ENCODE measurements around the gene FAM131B.

The FAM131B gene

GRCh38 chr7:143341842-143342241, 20.7 kb downstream of the FAM131B start:
- Histone ChIP-seq H3K9ac (ENCODE audit: low read length) (no peak overlapping the region), H3K27ac (ENCODE audit: low read depth, low read length) (no peak overlapping the region), H3K4me1 (ENCODE audit: control insufficient read depth, insufficient read depth, low read length) (no peaks in the 10 kb centered on the region), H3K27me3 (ENCODE audit: control insufficient read depth, insufficient read depth, low read length) (no peaks in the 10 kb centered on the region), H3K36me3 (ENCODE audit: control insufficient read depth, insufficient read depth, low read length) (no peaks in the 10 kb centered on the region), H3K4me3 (ENCODE audit: low read length) (no peak overlapping the region)

DNA sequence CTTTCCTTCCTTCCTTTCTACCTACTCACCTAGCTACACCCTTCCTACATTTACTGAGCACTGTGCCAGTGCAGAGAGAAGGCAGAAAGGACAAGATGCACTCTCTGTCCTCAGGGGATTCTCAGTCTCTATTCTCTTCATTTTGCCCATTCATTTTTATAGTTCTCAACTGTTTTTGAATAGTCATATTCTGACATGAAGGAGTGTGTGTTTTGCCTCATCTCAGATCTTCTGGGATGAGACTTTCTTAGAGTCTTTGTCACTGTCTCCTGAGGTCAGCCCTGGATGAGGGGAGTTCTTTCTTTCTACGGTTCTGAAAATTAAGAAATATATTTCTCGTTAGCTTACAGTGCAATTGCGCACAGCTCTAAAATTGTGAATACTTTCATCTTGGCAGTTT, 25.3 kb downstream of the FAM131B start:
- no peaks in the 10 kb centered on the region for H3K4me1 ChIP-seq (ENCODE audit: control insufficient read depth, insufficient read depth, low read length)
- H3K9ac ChIP-seq (ENCODE audit: low read length), result no peak overlapping the region
- no peak overlapping the region for H3K4me3 ChIP-seq (ENCODE audit: low read length)
- no peak overlapping the region for H3K27ac ChIP-seq (ENCODE audit: low read depth, low read length)
- no peaks in the 10 kb centered on the region for H3K27me3 ChIP-seq (ENCODE audit: control insufficient read depth, insufficient read depth, low read length)
- H3K36me3 ChIP-seq (ENCODE audit: control insufficient read depth, insufficient read depth, low read length), result no peaks in the 10 kb centered on the region

DNA sequence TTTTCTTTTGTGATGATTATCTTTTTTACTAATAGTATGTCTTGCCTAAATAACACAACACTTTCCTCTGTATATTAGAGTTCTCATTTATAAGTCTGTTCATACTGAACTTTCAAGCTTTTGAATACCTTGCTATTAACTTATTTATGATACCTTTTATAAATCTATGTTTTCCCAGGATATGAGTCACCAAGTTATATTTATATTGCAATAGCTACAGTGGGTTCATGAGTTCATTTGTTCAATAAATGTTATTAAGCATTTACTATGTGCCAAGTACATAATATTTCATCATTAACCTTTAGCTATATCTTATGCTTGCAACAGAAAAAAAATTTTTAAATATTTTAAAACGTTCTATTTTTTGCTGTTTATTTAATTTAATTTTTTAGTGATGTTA, 28.3 kb downstream of the FAM131B start:
- Histone ChIP-seq H3K27me3 (ENCODE audit: control insufficient read depth, insufficient read depth, low read length) (no peaks in the 10 kb centered on the region), H3K9ac (ENCODE audit: low read length) (no peak overlapping the region), H3K27ac (ENCODE audit: low read depth, low read length) (no peak overlapping the region), H3K36me3 (ENCODE audit: control insufficient read depth, insufficient read depth, low read length) (no peaks in the 10 kb centered on the region), H3K4me3 (ENCODE audit: low read length) (no peak overlapping the region), H3K4me1 (ENCODE audit: control insufficient read depth, insufficient read depth, low read length) (no peaks in the 10 kb centered on the region)

DNA sequence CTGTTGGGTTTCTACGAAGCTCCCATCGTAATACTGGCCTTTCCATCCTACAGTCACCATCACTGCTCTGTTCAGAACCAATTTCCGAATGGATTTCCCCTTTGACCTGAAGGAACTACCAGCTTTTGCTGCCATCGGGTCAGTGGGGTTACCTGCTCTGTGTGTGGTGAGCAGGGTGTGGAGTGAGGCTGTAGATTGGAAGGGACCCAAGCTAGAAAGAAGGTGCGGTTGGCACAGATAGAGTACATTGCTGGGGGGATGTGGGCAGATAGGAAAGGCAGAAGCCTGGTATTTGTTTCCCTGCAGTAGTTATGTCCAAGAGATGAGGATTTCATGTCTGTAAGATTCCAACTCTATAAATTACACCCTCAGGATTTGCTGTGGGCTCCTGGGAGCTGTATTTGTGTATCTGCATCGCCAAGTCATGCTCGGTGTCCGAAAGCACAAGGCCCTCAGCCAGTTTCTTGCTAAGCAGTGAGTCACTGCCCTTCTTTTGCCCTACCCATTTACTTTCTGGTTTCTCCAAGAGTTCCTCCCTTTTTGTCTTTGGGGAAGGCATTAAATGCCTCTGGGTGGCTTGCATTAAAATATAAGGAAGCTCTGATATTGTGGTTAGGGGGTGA, 31.2 kb downstream of the FAM131B start:
- Histone ChIP-seq H3K27me3 (ENCODE audit: control insufficient read depth, insufficient read depth, low read length) (no peaks in the 10 kb centered on the region), H3K4me1 (ENCODE audit: control insufficient read depth, insufficient read depth, low read length) (no peaks in the 10 kb centered on the region), H3K36me3 (ENCODE audit: control insufficient read depth, insufficient read depth, low read length) (no peaks in the 10 kb centered on the region), H3K9ac (ENCODE audit: low read length) (no peak overlapping the region), H3K4me3 (ENCODE audit: low read length) (no peak overlapping the region), H3K27ac (ENCODE audit: low read depth, low read length) (peak overlapping the region; percentile 17)

DNA sequence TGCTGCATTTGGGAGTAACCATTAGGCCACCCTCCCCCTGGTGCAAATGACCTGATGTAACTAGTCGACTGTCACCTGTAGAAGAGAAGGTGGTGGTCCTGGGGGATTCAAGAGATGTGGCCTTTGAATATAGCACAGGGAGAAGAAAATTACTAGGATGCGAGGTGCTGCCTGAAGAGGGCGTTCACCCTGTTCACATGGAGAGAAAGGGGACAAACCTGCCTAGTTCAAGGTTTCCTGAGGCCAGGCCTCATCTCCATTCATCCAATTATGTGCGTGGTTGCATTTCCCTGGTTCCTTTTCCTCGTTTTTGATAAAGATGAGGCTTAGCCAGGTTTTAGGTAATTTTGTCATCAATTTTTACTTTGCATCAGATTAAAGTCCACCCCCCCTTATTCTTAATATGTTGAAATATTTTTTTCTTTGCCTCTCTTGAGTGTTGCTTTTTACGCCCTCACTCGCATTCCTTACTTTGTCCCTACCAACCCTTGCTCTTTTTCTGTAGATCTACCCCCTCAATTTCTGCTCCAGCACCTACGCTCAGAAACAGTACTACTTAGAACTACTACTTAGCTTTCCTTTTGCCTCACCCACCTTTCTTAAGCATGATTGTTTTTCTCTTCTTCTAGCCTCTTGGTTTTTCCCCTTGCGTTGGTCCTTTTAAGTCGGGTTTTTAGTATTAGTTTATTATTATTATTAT, 32.9 kb downstream of the FAM131B start:
- Histone ChIP-seq H3K36me3 (ENCODE audit: control insufficient read depth, insufficient read depth, low read length) (no peaks in the 10 kb centered on the region), H3K4me1 (ENCODE audit: control insufficient read depth, insufficient read depth, low read length) (no peaks in the 10 kb centered on the region), H3K9ac (ENCODE audit: low read length) (no peak overlapping the region), H3K27me3 (ENCODE audit: control insufficient read depth, insufficient read depth, low read length) (no peaks in the 10 kb centered on the region), H3K4me3 (ENCODE audit: low read length) (no peak overlapping the region), H3K27ac (ENCODE audit: low read depth, low read length) (no peak overlapping the region)

- Histone ChIP-seq H3K27ac (ENCODE audit: low read depth, low read length) (no peak overlapping the region), H3K4me3 (ENCODE audit: low read length) (no peak overlapping the region)
Measured at GRCh38 chr7:143327903-143328302, 34.6 kb downstream of the FAM131B start.

DNA sequence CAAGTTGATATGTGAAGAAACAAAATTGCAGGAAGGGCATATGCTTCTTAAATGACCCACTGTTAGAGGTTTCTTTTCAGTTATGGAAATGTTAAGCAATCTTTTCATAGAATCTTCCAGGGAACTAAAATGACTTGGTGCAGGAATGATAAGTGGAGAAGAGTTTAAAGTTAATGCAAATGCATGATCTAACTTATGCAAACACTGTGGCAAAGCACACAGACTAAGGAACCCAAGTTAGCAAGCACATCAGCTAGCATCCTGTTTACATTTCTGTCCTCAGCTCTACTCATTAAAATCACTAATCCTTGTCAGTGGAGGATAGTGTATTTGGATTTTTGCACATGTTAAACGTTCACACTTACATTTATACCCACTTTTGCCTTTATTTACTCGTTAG, 37.3 kb downstream of the FAM131B start:
- no peak overlapping the region for H3K27ac ChIP-seq (ENCODE audit: low read depth, low read length)
- H3K4me1 ChIP-seq (ENCODE audit: control insufficient read depth, insufficient read depth, low read length), result no peaks in the 10 kb centered on the region
- H3K4me3 ChIP-seq (ENCODE audit: low read length), result no peak overlapping the region
- no peaks in the 10 kb centered on the region for H3K27me3 ChIP-seq (ENCODE audit: control insufficient read depth, insufficient read depth, low read length)
- no peaks in the 10 kb centered on the region for H3K36me3 ChIP-seq (ENCODE audit: control insufficient read depth, insufficient read depth, low read length)
- H3K9ac ChIP-seq (ENCODE audit: low read length), result no peak overlapping the region

More at GRCh38 chr7:143327903-143328302, 34.6 kb downstream of the FAM131B start:
- no peak overlapping the region for H3K9ac ChIP-seq (ENCODE audit: low read length)
- H3K36me3 ChIP-seq (ENCODE audit: control insufficient read depth, insufficient read depth, low read length), result no peaks in the 10 kb centered on the region
- H3K4me1 ChIP-seq (ENCODE audit: control insufficient read depth, insufficient read depth, low read length), result no peaks in the 10 kb centered on the region
- no peaks in the 10 kb centered on the region for H3K27me3 ChIP-seq (ENCODE audit: control insufficient read depth, insufficient read depth, low read length)

DNA sequence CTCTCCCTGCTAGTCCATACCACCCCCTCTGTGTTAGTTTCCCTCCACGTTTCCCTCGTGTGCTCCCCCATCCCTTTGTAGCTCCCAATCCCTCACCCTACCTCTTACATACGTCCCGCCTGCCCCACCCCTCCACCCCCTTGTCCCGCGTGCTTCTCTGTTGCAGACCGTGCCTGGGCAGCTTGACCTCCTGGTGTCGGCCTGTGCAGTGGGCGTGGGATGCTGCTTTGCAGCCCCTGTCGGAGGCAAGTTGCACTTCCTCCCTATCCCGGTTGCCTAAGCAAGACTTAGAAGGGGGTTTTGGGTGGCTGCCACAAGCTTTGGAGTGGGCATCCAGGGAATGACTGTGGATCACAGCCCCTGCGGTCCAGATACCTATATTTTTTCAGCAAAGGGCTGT, 38.9 kb downstream of the FAM131B start:
- Histone ChIP-seq H3K9ac (ENCODE audit: low read length) (no peak overlapping the region), H3K27me3 (ENCODE audit: control insufficient read depth, insufficient read depth, low read length) (no peaks in the 10 kb centered on the region), H3K4me1 (ENCODE audit: control insufficient read depth, insufficient read depth, low read length) (no peaks in the 10 kb centered on the region), H3K4me3 (ENCODE audit: low read length) (no peak overlapping the region), H3K27ac (ENCODE audit: low read depth, low read length) (no peak overlapping the region), H3K36me3 (ENCODE audit: control insufficient read depth, insufficient read depth, low read length) (no peaks in the 10 kb centered on the region)

DNA sequence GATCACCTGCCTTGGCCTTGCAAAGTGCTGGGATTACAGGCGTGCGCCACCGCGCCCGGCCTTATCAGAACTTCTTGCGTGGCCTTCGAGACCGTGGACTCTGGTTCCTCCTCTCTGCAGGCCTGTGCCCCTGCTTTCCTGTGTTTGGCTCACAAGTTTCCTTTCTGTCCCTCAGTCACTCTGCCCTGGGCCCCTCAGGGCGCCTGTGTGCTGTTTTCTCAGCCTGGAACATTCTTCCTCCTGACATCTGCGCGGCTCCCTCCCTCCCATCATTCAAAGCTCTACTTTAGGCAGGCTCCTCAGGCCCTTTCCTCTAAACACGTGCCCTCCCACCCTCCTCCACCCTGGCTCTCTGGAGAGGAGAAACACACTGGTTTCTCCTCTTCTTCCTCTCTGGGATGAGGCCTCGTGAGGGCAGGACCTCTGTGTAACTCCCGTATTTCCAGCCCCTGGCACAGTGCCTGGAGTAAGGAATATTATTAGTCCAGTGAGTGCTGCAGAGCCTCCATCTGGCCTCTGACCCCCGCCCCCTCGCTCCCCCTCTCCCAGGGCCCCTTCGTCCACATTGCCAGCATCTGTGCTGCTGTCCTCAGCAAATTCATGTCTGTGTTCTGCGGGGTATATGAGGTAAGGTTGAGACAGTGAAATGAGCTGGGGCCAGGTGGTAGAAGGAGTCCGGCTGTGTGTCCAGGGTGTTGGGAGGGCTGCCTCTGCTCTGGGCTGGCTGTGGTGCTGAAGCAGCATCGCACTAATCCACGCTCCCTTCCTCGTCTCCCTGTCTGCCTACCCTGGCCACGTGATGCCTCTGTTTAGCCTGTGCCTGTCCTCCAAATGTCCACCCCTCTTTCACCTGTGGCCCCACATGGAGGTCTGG, 39.5 kb downstream of the FAM131B start:
- H3K4me3 ChIP-seq (ENCODE audit: low read length), result no peak overlapping the region
- H3K27ac ChIP-seq (ENCODE audit: low read depth, low read length), result no peak overlapping the region

GRCh38 chr7:143321734-143322133, 40.8 kb downstream of the FAM131B start:
- H3K4me1 ChIP-seq (ENCODE audit: control insufficient read depth, insufficient read depth, low read length), result no peaks in the 10 kb centered on the region
- H3K4me3 ChIP-seq (ENCODE audit: low read length), result no peak overlapping the region
- no peak overlapping the region for H3K9ac ChIP-seq (ENCODE audit: low read length)
- no peak overlapping the region for H3K27ac ChIP-seq (ENCODE audit: low read depth, low read length)
- H3K36me3 ChIP-seq (ENCODE audit: control insufficient read depth, insufficient read depth, low read length), result no peaks in the 10 kb centered on the region
- no peaks in the 10 kb centered on the region for H3K27me3 ChIP-seq (ENCODE audit: control insufficient read depth, insufficient read depth, low read length)

More for the DNA sequence above, 39.5 kb downstream of the FAM131B start:
- H3K36me3 ChIP-seq (ENCODE audit: control insufficient read depth, insufficient read depth, low read length), result no peaks in the 10 kb centered on the region
- H3K4me1 ChIP-seq (ENCODE audit: control insufficient read depth, insufficient read depth, low read length), result no peaks in the 10 kb centered on the region
- no peaks in the 10 kb centered on the region for H3K27me3 ChIP-seq (ENCODE audit: control insufficient read depth, insufficient read depth, low read length)
- no peak overlapping the region for H3K9ac ChIP-seq (ENCODE audit: low read length)

DNA sequence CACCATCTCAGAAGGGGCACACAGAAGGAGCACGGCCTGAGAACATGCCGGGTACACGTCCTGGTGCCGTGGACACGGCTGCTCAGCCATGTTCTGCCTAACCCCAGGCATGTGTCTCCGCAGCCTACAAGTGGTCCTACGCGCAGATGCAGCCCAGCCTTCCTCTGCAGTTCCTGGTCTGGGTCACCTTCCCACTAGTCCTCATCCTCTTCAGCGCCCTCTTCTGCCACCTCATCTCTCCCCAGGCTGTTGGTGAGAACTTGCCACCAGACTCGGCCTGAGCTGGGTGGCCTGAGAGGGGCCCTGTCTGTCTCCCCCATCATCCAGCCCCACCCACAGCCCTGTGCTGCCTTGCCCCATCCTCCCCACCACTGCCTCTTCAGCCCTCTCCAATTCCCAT, 41.3 kb downstream of the FAM131B start:
- Histone ChIP-seq H3K36me3 (ENCODE audit: control insufficient read depth, insufficient read depth, low read length) (no peaks in the 10 kb centered on the region), H3K27me3 (ENCODE audit: control insufficient read depth, insufficient read depth, low read length) (no peaks in the 10 kb centered on the region), H3K4me3 (ENCODE audit: low read length) (no peak overlapping the region), H3K4me1 (ENCODE audit: control insufficient read depth, insufficient read depth, low read length) (no peaks in the 10 kb centered on the region), H3K27ac (ENCODE audit: low read depth, low read length) (no peak overlapping the region), H3K9ac (ENCODE audit: low read length) (no peak overlapping the region)

DNA sequence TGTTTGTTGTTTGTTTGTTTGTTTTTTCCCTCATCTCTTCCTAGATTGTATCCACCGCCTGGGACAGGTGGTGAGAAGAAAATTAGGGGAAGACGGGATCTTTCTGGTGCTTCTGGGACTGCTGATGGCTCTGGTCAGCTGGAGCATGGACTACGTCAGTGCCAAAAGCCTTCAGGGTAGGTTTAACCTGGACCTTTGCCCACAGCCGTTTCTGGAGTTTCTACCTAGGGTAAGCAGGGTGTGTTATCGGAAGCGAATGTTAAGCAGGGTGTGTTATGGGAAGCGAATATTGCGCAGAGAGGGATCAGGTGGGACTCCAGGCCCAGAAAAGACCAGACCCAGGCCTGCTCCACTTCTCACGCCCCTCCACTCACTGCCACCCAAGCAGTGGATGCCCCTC, 41.9 kb downstream of the FAM131B start:
- Histone ChIP-seq H3K36me3 (ENCODE audit: control insufficient read depth, insufficient read depth, low read length) (no peaks in the 10 kb centered on the region), H3K4me3 (ENCODE audit: low read length) (no peak overlapping the region), H3K27ac (ENCODE audit: low read depth, low read length) (no peak overlapping the region), H3K9ac (ENCODE audit: low read length) (no peak overlapping the region), H3K27me3 (ENCODE audit: control insufficient read depth, insufficient read depth, low read length) (no peaks in the 10 kb centered on the region), H3K4me1 (ENCODE audit: control insufficient read depth, insufficient read depth, low read length) (no peaks in the 10 kb centered on the region)

Data from rectal smooth muscle tissue (tissue), 1 donor.